A204.1 (cell line): ENCODE measurements around the gene ETV6.

Experiments
- FAIRE-seq: peaks from 2 replicates; lab custom pipeline; 2012; peaks lifted over from hg19 to GRCh38; lab: Jason Lieb, UNC

ETV6 gene

DNA sequence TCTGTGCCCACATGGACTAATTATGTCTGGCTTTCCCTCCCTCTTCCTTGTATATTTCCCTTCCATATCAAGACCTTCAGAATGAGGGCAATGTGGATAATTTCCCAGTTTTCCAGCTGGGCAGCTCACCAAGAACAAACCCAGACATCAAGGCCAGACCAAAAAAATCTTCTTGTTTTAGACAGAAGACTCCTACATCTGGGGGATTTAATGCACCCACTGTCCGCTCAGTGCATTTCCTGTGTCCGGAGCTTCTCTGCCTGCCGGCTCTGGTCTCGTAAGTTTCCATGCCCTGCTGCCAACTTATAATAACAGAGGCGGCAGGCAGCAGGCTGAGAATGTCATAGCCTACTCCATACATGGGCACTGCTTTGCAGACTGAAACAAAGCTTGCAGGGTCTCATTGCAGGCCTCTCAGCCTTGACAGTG, 214.0 kb downstream of the ETV6 start:
- no peak for FAIRE-seq

DNA sequence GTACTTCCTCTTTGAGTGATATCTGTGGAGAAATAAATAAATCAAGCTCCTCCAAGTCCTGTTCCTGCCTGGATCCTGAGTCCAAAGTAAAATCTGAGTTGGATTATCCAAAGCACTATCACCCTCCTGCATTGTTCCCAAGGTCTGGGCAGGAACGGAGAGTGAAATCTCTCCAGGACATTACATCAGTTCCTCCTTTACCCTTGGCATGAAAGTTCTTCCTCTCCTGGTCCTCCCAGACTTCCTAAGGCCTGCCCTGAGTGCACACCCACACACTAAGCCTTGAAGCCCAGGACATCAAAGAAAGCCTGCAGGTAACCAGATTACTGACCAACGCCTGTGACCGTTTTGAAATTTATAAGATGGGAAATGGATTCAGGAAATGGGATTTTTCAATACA, 214.5 kb downstream of the ETV6 start:
- no peak for FAIRE-seq

DNA sequence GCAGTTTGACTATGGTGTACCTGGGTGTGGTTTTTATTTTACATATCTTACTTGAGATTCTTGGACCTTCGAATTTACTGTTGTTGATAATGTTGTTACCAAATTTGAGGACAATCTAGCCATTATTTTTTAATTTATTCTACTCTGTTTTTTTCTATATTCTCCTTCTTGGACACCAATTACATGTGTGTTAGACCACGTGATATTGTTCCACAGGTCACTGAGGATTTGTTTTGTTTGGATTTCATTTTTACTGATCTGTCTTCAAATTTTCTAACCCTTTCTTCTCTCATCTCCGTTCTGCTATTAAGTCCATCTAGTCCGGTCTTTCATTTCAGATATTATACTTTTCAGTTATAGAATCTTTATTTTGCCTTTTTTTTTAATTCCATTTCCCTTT, 216.3 kb downstream of the ETV6 start:
- no peak for FAIRE-seq

DNA sequence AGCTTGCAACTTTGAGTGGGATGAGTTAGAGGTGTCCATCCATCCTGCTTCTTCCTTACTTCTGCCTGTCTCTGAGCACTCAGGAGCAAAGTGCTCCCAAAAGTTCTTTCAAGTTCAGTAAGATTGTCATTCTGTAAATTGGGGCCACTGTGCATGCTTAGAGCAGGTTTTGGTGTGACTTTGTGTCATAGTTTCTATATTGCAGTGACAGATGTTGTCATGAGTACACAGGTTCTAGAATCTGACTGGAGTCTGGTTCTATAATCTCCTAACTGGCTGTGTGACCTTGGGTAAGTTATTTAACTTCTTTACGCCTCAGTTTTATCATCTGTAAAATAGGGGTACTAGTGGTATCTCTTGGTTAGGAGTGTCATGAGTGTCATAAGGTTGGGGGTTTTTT, 218.6 kb downstream of the ETV6 start:
- FAIRE-seq, result no peak

DNA sequence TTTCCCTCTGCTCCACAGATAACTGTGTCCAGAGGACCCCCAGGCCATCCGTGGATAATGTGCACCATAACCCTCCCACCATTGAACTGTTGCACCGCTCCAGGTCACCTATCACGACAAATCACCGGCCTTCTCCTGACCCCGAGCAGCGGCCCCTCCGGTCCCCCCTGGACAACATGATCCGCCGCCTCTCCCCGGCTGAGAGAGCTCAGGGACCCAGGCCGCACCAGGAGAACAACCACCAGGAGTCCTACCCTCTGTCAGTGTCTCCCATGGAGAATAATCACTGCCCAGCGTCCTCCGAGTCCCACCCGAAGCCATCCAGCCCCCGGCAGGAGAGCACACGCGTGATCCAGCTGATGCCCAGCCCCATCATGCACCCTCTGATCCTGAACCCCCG, 219.9 kb downstream of the ETV6 start:
- FAIRE-seq, result no peak

DNA sequence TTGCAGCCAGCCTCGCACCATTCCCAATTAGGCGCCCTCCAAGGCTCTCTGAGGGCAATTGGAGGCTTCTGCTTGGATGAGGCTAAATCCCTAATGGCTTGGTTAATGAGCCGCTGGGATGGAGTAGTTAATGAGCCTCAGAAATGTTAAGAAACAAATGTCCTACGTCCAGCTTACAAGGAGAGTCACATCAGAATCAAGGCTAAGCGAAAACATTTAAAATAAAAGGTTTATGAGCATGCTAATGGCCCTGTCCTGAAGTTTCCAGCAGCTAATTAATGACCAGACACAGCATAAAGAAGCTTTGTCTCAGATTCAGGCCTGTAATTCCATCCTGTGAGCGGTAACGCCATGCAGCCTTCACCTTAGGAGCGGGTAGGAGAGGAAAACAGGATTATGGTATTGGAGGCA, 220.6 kb downstream of the ETV6 start:
- no peak for FAIRE-seq

DNA sequence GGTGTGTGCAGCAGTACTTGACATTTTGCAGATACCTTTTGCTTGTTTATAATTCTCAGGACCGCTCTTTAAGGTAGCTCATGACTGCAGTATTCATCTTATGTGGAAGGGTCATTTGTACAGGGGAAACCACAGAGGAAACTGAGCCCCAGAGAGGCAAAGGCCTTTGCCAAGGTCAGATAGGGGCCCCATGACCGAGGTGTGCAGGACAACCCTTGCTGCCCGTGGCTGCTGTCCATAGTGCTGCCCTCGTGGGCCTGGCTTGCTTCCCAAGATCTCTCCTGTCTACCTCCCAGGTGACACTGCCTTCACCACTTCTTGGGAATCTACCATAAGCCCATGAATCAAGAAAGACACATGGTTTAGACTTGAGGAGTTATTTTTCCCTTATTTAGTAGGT, 222.6 kb downstream of the ETV6 start:
- no peak for FAIRE-seq

DNA sequence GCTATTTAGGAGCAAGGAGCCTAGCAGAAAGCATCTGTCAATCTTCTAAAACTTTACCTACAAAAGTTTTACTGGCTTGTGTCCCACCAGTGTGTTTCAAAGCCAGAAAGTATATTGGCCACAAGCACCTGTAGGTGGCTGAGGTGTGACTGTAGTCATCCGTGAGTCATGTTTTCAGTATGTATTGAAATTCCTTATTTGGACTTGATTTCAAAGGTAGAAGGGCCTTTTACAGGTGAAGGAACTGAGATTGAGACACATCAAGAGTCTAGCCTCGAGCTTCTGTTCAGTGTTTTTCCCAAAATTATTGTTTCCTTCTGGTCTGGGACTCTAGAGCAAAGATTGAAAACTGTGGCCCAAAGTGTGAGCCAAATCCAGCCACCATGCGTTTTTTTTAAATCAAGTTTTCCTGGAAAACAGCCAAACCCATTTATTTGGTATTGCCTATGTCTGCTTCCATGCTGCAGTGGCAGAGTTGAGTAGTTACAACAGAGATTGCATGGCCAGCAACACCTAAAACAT, 226.0 kb downstream of the ETV6 start:
- no peak for FAIRE-seq

DNA sequence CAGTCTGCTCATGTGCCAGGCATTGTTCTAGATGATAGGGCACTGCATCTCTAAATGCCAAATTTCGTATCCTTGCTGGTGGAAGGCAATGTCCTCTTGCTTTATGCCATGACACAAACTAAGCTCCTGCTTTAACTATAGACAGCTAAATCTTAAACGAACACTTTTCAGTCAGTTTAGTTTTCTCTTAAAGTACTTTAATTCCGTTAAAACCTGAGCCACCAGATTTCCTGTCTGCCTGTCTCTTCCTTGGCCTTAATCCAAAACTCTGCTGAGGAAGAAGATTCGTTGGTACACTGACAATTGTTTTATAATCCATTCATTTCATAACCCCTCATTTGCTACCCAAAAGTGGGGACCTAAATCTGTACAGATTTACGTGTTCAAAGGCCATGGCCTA, 226.8 kb downstream of the ETV6 start:
- FAIRE-seq, result no peak

DNA sequence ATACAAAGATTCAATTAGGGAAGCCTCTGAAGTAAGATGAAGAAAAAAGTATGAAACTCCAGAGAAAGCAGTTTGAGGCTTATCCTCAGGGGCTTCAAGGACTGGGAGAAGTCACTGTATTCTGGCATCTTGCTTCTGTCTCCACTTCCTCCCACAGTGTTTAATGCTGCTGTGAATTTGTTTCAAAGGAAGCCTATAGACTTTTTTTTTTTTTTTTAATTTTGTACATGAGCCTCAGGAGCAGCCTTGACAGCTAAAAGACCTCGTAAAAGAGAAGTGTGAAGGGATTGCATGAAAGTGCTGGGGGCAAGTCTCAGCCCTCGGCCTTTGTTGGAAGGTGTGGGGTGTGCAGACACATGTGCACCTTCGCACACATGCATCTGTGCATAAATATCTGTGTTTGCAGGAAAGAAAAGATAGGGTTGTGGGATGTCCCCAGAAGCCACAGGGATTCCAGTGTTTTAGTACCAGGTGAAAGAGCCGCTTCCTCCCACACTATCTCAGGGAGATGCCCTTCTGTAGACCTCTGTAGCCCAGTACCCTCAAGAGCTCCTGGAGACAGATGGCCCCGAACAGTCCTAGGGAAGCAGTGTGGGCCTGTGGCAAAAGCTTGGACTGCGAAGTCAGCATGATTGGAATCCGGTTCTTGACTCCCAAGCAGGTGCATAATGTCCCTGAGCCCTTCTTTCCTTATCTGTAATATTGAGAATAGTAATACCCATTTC, 227.8 kb downstream of the ETV6 start:
- no peak for FAIRE-seq

DNA sequence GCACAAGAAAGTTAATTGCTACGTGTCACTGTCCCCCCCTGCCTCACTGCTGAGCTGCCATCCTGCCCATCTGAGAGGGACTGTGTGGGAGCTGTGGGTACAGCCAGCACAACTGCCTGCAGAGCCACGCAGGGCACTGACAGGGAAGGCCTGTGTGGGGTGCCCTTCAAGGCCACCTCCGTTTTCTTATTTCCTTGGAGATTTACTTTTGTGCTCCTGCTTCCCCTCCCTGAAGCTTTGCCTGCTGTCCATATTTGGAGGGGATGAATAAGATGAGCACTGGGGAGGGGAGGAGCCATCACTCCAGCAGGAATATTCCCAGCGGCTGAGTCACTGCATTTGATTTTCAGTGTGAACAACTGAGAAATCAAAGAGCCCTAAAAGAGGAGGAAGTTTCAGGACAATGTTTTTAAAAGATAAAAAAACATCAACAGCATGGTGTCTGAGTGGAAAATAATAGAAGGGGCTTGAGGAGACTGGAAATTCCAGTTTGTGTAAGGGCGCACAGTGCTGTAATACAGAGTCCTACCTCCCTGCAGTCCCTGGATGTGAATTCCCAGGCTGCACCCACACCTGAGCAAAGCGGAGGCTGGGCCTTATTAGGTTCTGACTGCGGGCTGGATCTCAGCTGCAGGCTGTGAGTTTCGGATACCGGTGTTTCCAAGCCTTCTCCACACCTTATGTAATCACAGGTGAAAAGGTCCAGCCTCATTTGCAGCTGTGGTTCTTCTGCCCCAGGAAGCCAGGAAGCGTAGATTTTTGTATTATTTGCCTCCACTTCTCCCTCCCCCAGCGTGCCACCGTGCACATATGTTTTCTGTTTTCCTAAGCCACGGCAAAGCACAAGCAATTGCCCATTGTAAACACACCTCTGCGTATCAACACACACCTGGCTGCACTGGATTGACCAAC, 228.7 kb downstream of the ETV6 start:
- no peak for FAIRE-seq

DNA sequence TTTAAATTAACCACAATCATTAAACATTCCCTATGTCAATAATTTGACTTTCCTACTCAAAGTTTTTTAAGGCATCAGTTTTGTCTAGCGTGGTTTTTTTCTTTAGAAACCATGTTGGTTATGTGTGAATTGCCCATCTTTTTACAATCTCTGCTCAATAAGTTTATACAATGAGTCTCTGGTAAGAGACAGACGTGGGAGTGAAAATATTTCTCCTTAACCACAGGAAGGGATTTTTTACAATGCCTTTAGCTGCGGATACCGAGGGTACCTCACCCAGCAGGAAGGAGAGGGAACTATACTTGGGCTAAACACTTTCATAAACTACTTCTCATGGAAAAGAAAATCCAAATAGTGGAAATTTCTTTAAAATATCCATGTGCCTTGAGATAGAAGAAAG, 229.8 kb downstream of the ETV6 start:
- no peak for FAIRE-seq

DNA sequence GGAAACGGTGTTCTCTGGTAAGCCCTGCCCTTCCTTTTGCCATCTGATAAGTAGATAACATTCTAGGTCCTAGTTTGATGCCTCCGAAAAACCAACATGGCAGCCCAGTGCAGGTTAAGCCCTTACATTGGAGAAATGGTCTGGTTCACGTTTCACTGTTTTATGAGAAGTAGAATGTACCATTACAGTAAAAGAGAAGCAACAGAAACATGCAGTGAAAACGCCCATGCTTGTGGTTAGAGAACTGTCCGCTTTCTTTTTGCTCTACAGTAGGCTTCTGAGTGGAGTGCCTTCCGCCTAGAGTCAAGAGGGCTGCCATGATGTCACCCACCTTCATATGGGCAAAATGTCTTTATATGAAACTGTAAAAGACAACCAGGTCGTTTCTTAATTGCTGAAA, 230.9 kb downstream of the ETV6 start:
- FAIRE-seq, result no peak

DNA sequence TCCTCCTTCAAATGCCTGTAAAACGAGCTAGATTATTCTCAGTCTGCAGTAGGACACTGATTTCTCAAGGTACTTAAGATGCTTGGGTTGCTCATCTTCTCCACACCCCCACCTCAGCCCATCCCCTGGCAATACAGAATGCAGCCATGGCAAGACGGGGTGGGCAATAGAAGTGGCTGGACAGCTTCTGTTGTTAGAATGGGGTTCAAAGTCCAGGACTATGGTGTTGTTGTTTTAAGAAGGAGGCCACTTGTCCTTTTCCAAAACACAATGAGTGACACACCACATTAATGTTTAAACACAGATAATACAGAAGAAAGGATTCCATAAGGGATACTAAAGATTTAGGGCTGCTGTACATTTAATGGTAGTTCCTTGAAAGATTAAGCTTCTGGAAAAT, 232.4 kb downstream of the ETV6 start:
- FAIRE-seq, result no peak

DNA sequence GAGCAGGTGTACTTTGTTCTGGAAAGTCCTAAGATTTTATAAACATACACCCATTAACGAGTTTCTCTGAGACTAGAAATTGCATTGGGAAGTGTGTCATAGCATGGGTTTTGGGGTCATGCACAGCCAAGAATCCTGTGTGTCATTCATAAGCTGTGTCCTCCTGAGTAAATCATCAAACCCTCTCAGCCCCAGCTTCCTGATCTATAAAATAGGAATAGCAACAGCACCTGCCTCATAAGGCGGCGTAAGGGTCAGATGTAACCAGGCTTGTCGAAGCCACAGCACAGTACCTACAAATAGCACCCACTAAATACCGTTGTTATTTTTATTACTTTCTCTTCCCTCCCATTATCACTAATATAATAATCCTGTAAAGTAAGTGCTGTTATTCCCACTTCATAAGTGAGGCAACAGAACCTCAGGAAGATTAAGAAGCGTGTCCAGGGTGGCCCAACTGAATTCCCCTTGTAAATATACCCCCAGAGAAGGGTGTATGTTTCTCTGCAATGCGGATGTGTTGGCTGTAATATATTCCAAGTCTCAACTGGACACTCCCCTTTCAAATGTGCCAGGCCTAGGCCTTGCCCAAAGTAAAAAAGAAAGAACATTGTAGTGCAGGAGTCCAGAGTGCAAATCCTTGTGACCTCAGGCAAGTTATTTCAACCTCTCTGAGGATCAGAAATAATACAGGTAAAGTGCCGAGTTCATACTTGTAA, 233.0 kb downstream of the ETV6 start:
- no peak for FAIRE-seq

DNA sequence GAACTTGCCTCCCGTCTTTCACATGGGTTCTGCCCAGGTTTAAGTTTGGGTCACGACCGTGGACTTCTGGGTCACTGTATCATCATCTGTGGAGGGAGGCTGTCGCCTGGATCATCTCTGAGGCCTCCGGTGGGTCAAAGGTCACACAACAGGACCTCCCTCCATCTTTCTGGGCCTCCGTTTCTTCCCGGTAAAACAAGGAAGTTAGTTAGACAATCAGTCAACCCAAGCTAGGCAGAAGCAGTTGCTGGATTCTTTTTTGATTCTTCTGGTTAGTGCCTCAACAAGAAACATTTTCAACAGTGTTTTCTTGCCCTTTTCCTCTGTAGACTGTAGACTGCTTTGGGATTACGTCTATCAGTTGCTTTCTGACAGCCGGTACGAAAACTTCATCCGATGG, 234.6 kb downstream of the ETV6 start:
- FAIRE-seq, result no peak

DNA sequence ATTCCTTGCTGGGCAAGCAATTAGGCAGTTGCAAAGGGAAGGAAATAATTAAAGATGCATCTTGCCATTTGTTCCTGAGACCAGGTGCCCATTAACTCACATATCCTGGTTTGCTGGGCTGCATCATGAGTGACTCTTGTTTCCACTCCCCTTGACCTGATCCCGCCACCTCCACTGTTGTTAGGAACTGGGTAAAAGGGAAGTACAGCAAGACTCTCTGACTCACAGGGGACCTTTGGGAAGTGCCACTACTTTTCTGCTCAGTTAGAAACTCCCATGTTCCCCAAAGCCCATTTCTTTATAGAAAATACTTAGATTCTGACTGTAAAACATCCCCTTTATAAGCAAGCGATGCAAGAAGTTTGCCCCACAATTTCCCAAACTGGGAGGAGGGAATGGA, 235.2 kb downstream of the ETV6 start:
- FAIRE-seq, result no peak

DNA sequence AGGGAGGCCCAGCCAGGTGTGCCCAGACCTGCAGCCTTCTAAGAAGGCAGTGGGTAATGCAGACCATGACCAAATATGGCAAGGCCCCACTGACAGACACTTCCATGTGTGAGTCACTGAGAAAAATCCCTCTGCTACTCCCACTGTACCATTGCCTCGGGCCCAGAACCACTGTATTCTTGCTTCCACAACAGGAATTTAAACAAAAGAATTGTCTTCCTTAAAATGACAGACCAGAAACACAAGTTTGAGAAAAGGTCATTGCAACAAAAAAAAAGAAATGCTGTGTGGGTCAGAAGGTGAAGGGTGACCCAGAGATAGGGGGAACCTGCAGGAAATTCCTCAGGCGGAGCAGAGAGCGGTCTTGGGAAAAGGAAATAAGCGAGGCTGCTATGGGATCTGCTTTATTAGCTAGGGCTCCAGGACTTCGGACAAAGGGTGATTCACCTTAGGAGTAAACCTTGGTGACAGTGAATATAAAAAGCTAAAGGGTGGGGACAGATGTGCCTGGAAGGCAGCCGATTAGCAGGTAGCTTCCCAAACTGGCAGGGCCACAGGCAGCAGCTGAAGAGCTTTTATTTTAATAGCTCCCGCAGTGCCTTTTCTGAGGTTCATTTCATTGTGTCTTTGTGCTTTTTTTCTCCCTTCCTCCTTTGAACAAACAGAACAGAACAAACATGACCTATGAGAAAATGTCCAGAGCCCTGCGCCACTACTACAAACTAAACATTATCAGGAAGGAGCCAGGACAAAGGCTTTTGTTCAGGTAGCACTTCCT, 236.0 kb downstream of the ETV6 start:
- no peak for FAIRE-seq

DNA sequence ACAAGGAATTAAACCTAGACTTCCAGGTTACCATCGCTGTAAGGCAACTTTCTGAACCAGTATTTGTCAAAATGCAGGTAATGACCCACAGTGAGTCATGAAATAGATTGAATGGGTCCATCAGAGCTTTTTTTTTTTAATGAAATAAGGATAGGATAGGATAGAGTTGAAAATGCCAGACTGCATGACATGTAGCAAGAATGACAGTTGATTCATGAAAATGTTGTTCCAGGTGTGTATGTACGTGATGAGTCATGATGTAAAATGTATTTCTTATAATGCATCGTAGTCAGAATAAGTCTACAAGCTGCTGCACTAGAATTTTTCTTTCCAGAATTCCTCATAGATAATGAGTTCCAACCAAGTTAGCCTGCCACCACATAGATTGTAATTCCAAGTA, 236.9 kb downstream of the ETV6 start:
- FAIRE-seq, result no peak

DNA sequence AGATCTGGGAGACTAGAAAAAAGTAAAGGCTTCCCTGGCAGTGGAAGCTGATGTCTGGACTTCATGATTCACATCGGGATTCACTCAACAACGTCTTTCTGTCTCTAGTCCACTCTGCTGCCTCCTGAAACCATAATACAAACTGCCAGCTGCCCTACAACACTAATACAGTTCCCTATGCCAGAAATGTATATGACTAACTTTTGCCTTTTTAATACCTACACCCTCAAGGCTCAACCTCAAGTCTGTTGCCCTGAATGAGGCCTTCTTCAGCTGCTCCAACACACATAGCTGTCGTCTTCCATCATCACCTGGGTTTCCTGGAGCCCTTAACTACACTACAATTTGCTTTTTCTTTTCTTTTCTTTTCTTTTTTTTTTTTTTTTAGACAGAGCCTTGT, 238.6 kb downstream of the ETV6 start:
- FAIRE-seq, result no peak

DNA sequence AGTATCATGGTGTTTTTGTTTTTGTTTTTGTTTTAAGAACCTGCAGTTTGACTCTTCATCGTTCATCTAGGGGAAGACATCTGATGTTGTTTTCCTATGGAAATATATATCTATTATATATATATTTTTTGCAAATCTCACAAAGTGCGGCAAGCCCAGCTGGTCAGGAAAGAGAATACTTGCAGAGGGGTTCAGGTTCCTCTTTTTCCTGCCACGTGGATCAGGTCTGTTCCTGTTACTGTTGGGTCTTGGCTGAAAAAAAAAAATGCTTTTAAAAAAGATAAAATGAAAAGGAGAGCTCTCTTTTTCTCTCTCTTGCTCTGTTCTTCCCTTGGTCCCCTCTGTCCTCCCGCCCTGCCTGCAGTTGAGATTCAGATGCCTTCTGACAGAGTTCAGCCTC, 241.9 kb downstream of the ETV6 start:
- no peak for FAIRE-seq

DNA sequence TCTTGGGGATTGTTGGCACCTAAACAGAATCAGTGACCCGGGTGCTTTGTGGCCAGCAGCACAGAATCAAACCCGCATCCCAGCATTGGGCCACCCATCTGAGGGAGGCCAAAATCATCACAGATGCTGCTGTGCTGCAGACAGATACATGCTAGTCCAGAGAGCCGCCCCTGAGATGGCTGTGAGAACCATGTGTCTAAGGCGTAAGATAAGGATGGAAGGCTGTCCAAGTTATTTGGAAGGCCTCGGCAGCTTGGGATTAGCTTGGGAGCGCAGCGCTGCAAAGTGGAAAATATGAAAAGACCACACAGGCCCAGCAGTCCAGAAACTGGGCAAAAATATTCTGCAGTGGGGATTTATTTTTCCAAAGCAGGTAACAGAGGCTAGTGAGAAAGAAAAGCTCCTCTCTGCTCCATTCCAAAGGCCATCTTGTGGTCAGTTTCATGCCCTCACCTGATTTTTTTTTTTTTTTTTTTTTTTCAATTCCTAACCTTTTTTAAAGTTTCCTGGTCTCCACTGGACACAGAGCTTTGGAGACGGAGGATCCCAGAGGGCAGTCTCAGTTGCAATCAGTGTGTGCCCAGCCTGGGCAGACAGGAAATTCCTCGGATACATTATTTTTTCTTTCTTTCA, 242.4 kb downstream of the ETV6 start:
- FAIRE-seq, result no peak
